Subcutaneous adipose tissue (tissue), 4 donors: ENCODE results near the gene DDAH1. TPM values are rescaled to one million over a fixed set of nuclear protein-coding genes. Genes with fewer than 3 reads are reported as not detected.

Experiments
- CTCF ChIP-seq: fragments of 450-650 bp; IDR thresholded peaks from one replicate; pipeline ENCODE4 v1.5.1; 2016; ENCODE audit warnings: low read depth, mild to moderate bottlenecking, control low read depth, antibody characterized with exemption, moderate library complexity
- total RNA-seq, 4 donors: library from RNA; depleted of rRNA; stranded (reverse); fragments of >200 nt; gene quantifications; one replicate each; pipeline ENCODE4 v1.1.0, GENCODE V29; 2016

The DDAH1 gene
- total RNA-seq, 4 donors from 2014 or later, result 13.9 to 27.6 (median 14.3) TPM

- TF ChIP-seq CTCF, result no peak
Observed at GRCh38 chr1:85358702-85359438, 106.1 kb downstream of the DDAH1 start.

GRCh38 chr1:85357817-85358216, 107.1 kb downstream of the DDAH1 start:
- no peak for TF ChIP-seq CTCF

GRCh38 chr1:85356130-85356529, 108.8 kb downstream of the DDAH1 start:
- no peak for TF ChIP-seq CTCF

- TF ChIP-seq CTCF, result no peak
Observed at GRCh38 chr1:85352055-85352454, 112.9 kb downstream of the DDAH1 start.

- no peak for TF ChIP-seq CTCF
Observed at GRCh38 chr1:85351202-85351828, 113.6 kb downstream of the DDAH1 start.

- no peak for TF ChIP-seq CTCF
Observed at GRCh38 chr1:85349224-85349623, 115.7 kb downstream of the DDAH1 start.

GRCh38 chr1:85347908-85348307, 117.1 kb downstream of the DDAH1 start:
- TF ChIP-seq CTCF, result no peak
